Measurements from ENCODE around the gene COPG1.

DNA sequence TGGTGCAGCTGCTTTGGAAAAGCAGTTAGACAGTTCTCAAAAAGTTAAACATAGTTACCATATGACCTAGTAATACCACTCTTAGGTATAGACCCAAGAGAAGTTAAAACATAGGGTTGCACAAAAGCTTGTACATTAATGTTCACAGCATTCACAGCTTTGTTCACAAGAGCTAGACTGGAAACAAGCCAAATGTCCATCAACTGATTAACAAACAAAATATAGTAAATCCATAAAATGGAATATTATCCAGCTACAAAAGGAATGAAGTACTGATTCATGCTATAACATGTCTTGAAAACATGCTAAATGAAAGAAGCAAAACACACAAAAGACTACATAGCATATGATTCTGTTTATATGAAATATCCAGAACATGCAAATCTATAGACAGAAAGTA is 2.8 kb upstream of the COPG1 start:
- TF ChIP-seq CTCF (IDR thresholded peaks at IDR 0.05): no peak
- TF ChIP-seq POLR2A (IDR thresholded peaks at IDR 0.05): no peak

Data from breast epithelium (tissue), 3 donors.